GM18909 (cell line): ENCODE measurements around the gene NUP62.
"Not testable (repeated sequence)": the region's sequence is repeated elsewhere in the genome, so short reads cannot be mapped to it uniquely, and the experiment has no call there.

Experiments
- ATAC-seq: cut with Tn5 transposase; IDR thresholded peaks from one replicate; pipeline ENCODE4 v1.9.1; 2021; ENCODE audit warnings: mild to moderate bottlenecking; ENCODE audit not compliant: unreplicated experiment, poor library complexity

Gene NUP62

GRCh38 chr19:49952479-49952836, 23.2 kb upstream of the NUP62 start:
- ATAC-seq = no peak

GRCh38 chr19:49951806-49952478, 22.6 kb upstream of the NUP62 start:
- ATAC-seq = no peak

- no peak for ATAC-seq
Measured at GRCh38 chr19:49950956-49951526, 21.7 kb upstream of the NUP62 start.

GRCh38 chr19:49950590-49950948, 21.3 kb upstream of the NUP62 start:
- ATAC-seq = no peak

GRCh38 chr19:49949742-49950589, 20.7 kb upstream of the NUP62 start:
- ATAC-seq = no peak

GRCh38 chr19:49946415-49946814, 17.1 kb upstream of the NUP62 start:
- ATAC-seq = no peak

- not testable (repeated sequence) for ATAC-seq
Measured at GRCh38 chr19:49944567-49944966, 15.3 kb upstream of the NUP62 start.

GRCh38 chr19:49940482-49940791, 11.1 kb upstream of the NUP62 start:
- no peak for ATAC-seq

GRCh38 chr19:49939721-49940481, 10.6 kb upstream of the NUP62 start:
- no peak for ATAC-seq

- ATAC-seq = no peak
Measured at GRCh38 chr19:49938662-49939061, 9.4 kb upstream of the NUP62 start.

GRCh38 chr19:49937750-49938381, 8.6 kb upstream of the NUP62 start:
- no peak for ATAC-seq

GRCh38 chr19:49936549-49936948, 7.2 kb upstream of the NUP62 start:
- ATAC-seq = no peak

- ATAC-seq = no peak
Measured at GRCh38 chr19:49933643-49934042, 4.3 kb upstream of the NUP62 start.

- no peak for ATAC-seq
Measured at GRCh38 chr19:49932731-49933131, 3.4 kb upstream of the NUP62 start.

- ATAC-seq = no peak
Measured at GRCh38 chr19:49932041-49932451, 2.7 kb upstream of the NUP62 start.

GRCh38 chr19:49931293-49932040, 2.2 kb upstream of the NUP62 start:
- no peak for ATAC-seq

- no peak for ATAC-seq
Measured at GRCh38 chr19:49930483-49931011, 1.2 kb upstream of the NUP62 start.

GRCh38 chr19:49929611-49930482, 543 bp upstream of the NUP62 start:
- ATAC-seq = peak; percentile 74
